GM18907 (cell line): ENCODE results near the gene SMAD9.

ENCODE experiments used
- ATAC-seq: cut with Tn5 transposase; IDR thresholded peaks from one replicate; pipeline ENCODE4 v1.9.1; 2021; ENCODE audit warnings: mild to moderate bottlenecking, moderate library complexity; ENCODE audit not compliant: unreplicated experiment

SMAD9 gene

DNA sequence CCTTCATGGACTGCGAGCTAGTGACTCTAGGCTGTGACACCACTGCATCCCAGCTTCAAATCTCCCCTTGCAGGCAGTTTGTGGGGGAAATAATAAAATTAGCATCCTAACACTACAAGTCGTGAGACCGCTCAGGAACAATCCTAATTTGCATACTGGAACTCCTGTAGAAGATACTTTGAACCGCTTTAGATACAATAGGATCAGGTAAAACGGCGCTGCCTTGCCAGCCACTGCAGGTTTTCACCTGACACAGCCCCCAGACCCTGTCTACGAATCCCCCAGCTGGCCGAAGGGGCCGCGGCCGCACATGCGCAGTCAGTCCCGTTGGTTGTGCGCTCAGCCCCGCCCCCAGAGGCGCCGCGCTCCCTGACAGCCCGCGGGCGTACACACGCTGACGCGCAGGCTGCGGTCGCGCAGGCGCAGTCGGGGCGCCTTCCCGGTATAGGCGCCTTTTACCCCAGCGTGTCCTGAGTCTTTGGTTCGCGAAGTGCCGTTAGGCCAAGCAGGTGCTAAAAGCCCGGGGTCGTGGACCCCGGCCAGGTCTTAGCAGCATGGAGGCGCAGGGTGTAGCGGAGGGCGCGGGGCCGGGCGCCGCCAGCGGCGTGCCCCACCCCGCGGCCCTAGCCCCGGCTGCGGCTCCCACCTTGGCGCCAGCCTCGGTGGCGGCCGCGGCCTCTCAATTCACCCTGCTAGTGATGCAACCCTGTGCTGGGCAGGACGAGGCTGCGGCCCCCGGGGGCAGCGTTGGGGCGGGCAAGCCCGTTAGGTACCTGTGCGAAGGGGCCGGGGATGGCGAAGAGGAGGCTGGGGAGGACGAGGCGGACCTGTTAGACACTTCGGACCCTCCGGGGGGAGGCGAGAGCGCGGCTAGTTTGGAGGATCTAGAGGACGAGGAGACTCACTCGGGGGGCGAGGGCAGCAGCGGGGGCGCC lies 101.0 kb downstream of the SMAD9 start, which contains the start of gene RFXAP:
Gene RFXAP (plus strand): TSS at position 419 of the 935 bp plus-strand sequence. CDS start 136 bp downstream, at position 555.
- peak; percentile 90 for ATAC-seq

GRCh38 chr13:36817996-36818803 lies 101.8 kb downstream of the SMAD9 start:
- no peak for ATAC-seq

- no peak for ATAC-seq
Observed at GRCh38 chr13:36815062-36815461, 105.0 kb downstream of the SMAD9 start.

DNA sequence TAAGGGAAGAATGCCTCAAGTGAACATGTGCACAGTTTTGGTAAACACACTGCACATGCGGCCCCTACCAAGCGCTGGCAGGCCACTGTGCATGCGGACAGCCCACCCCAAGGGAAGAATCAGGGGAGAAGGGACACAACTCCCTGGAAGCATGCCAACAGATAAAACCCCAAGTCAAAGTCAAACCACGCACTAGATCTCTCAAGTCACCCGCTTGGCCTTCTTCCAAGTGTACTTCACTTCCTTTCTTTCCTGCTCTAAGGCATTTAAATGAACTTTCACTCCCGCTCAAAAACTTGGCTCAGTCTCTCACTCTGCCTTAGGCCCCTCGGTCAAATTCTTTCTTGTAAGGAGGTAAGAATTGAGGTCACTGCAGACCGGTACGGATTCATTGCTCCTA lies 105.6 kb downstream of the SMAD9 start:
- no peak for ATAC-seq

DNA sequence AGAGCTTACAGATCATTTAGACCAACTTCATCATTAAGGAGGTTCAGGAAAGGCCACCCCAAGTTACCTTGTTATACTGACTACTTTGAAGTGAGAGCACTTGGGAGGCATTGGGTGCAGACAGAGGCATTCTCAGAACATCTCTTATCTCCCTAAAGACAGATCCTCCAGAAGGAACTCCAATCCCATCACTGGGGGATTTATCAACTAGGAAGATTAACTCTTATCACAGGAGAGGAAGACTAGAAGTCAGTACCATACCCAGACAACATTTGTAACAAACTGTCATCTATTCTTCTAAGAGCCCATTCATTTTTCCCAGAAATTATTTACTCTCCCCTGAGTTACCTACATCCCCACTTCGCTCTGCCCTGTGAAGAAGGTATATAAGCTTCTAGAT lies 106.8 kb downstream of the SMAD9 start:
- no peak for ATAC-seq

- ATAC-seq, result no peak
Observed at GRCh38 chr13:36807616-36808015, 112.4 kb downstream of the SMAD9 start.

- no peak for ATAC-seq
Observed at GRCh38 chr13:36806102-36806501, 113.9 kb downstream of the SMAD9 start.

DNA sequence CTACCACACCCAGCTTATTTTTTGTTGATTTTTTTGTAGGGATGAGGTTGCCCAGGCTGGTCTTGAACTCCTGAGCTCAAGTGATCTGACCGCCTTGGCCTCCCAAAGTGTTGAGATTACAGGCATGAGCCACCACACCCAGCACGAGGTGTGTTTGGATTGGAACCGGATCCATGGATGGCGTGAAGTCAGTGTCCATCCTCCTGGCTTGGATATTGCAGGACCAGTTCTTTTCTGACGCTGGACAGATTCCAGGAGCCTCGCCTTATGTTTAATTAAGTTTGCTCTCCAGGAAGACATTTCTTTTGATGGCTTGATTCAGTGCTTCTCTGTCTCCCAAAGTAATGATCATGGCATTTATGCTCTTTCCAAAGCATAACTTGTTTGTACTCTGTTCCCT lies 115.5 kb downstream of the SMAD9 start:
- ATAC-seq, result no peak

DNA sequence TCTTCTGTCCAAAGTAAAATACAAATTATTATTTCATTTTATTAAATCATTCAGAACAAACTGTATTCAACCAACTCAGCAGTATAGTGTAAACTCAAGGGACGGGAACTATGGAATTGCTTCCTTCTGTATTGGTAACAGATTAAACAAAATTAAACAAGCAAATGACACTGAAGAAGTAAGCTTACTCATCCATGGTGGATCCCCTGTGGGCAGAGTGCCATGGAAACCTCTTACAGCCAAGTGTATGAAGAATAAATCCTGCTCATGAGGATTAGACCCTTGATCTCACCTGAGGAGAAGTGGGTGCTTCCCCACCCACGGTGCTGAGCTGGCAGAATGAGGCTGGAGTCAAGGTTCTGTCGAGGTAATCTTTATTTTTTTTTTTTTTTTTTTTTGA lies 119.0 kb downstream of the SMAD9 start:
- no peak for ATAC-seq

- no peak for ATAC-seq
Observed at GRCh38 chr13:36796052-36796451, 124.0 kb downstream of the SMAD9 start.

- ATAC-seq, result no peak
Observed at GRCh38 chr13:36795463-36795862, 124.6 kb downstream of the SMAD9 start.
